Stimulated activated CD4-positive, alpha-beta T cell treated with anti-CD3 and anti-CD28 coated beads, Interleukin-15, amount 100 ng/mL, for 1 hour (primary cell): ENCODE measurements around the gene PPME1.

ENCODE experiments used
- DNase-seq, 2 donors: peaks; one replicate each; pipeline ENCODE4 v3.0.0-alpha.2; 2020; ENCODE audit warnings: low read depth in 1 of 2, low spot score in 1 of 2

PPME1 gene

GRCh38 chr11:74278721-74279161, 107.7 kb downstream of the PPME1 start:
- DNase-seq = no peak

DNA sequence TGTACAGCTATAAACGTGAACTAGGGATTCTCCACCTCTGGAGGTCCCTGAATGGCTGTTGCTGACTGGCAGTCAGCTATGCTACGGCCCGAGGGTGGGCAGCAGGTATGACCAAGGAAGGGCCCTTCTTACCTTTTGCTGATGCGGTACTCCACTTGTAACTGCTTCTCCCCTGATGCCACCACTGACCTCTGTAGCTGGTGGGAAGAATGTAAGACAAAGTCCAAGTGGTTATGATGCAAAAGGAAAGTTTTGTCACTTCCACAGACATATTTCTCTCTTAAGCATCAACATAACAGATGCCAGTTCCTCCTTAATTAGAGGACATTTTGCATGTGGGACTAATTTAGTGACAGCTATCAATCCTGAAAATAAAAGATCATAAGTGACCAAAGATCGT, 108.2 kb downstream of the PPME1 start:
- DNase-seq = no peak

DNA sequence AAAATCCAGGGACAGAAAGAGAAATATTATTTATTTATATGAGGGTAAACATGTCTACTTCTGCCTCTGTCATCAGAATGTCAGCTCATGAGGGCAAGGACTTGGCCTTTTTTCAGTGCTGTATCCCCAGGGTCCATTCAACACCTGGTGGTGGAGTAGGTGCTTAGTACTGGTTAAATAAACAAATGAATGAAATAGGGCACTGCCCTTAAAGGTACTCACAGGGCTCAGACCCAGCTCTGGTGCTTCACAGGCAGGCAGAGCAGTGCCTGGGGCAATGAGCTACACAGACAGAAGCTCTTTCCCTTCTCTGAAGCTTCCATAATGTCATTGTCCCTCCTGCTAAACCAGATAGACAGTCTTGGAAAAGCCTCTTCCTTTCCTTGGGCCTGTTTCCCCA, 109.4 kb downstream of the PPME1 start:
- no peak for DNase-seq

- no peak for DNase-seq
Observed at GRCh38 chr11:74282421-74282820, 111.3 kb downstream of the PPME1 start.

DNA sequence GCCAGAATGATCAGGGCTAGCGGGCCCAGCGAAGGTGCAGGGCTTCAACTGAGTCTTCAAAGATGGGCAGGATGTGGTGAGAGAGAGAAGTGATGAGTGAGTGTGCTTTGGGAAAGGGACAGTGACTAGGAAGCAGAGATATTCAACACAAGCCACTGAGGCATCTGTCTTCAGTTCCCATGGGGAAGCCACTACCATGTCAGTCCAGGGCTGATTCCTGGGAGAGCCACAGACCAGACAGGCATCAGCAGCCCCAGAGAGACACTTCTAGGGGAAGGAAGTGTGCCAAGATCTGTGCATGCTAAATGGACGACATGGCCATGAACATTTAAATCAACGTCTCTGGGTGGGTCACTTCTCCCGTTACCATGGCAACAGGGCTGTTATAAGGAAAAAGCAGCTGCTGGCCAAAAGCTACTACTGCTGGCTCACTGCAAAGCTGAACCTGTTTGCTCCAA, 111.9 kb downstream of the PPME1 start:
- no peak for DNase-seq

DNA sequence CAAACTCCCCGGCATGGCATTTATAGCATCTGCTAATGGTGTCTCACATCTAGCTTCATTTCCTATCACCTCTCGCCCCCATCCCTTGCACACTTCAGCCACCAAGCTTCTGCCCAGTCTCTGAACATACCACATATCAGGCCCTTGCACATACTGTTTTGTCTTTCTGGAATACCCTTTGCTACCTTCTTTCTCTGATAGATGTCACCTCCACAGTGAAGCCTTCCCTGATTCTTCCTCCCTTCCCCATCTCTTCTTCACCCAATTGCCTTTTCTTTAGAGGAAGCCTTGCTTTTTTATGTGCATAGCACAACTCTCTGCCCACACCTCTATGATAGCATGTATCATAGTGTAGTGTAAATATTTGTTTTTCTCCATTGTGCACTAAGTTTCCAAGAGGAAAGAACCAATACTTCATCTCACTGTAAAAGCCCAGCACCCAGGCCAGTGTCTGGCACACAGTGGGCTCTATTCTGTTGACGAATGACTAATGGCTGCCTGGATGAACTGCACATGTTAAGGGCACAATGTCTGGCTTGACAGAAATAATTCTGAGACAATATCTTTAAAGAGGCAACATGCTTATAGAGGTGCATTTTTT, 112.6 kb downstream of the PPME1 start:
- DNase-seq = no peak

DNA sequence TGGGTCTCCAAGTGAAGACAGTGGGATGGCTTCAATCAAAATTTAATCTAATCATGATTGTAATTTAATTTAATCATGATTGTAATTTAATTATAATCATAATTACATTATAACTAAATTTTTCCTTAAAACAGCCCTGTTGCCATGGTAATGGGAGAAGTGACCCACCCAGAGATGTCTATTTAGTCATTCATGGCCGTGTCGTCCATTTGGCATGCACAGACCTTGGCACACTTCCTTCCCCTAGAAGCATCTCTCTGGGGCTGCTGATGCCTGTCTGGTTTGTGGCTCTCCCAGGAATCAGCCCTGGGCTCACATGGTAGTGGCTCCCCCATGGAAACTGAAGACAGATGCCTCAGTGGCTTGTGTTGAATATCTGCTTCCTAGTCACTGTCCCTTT, 113.4 kb downstream of the PPME1 start:
- DNase-seq = no peak

DNA sequence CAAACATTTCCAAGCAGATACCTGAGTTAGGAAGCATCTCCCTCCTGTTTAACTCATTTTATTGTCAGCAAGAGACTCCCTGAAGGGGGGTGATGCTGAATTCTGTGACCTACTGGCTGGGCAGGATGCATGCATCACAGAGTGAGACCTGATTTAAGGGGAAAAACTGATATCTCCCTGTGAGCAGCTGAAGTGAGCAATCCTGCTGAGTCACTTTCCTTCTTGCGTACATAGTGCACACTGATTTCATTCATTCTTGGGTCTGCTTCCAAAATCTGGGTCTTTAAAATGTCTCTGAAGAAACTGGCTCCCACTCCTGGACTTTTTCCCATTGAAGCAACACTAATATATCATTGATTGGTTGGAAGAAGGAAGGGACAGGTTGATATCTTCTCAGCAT, 117.1 kb downstream of the PPME1 start:
- DNase-seq = no peak

GRCh38 chr11:74288911-74289310, 117.8 kb downstream of the PPME1 start:
- DNase-seq = no peak

- DNase-seq = no peak
Observed at GRCh38 chr11:74297484-74297883, 126.4 kb downstream of the PPME1 start.

- DNase-seq = no peak
Observed at GRCh38 chr11:74299015-74299414, 127.9 kb downstream of the PPME1 start.
